OCI-LY3 (cell line): ENCODE data around the gene ADAR.

Experiments used
- H2AFZ ChIP-seq: fragments of 200-600, 300-600 bp; shearing (Covaris generic); 2 replicates; pipeline ENCODE4 v1.6.0; 2014; ENCODE audit warnings: antibody characterized with exemption, low read depth, low read length
- H3K27ac ChIP-seq: fragments of 200-600, 300-600 bp; sonication (generic); 2 replicates; pipeline ENCODE4 v1.5.1; 2014; ENCODE audit warnings: mild to moderate bottlenecking, low read length, moderate library complexity, mixed read lengths
- H3K27me3 ChIP-seq: fragments of 200-600, 300-600 bp; sonication (generic); 2 replicates; pipeline ENCODE4 v1.6.1; 2014; ENCODE audit warnings: low read depth, low read length, mixed read lengths
- H3K36me3 ChIP-seq: fragments of 200-600, 300-600 bp; sonication (generic); replicated peaks from 2 replicates; pipeline ENCODE3; 2014; ENCODE audit warnings: low read depth, low read length, mixed read lengths
- H3K4me1 ChIP-seq: fragments of 300-600, 200-600 bp; sonication (generic); 2 replicates; pipeline ENCODE4 v1.6.1; 2014; ENCODE audit warnings: low read length, mixed read lengths
- H3K4me2 ChIP-seq: fragments of 200-600, 300-600 bp; sonication (generic); 2 replicates; pipeline ENCODE4 v1.6.1; 2014; ENCODE audit warnings: low read length, mixed read lengths
- H3K4me3 ChIP-seq: fragments of 300-600, 200-600 bp; sonication (generic); 2 replicates; pipeline ENCODE4 v1.5.1; 2014; ENCODE audit warnings: antibody characterized with exemption, mild to moderate bottlenecking, low read length, moderate library complexity
- H3K79me2 ChIP-seq: fragments of 300-600, 200-600 bp; shearing (Covaris generic); 2 replicates; pipeline ENCODE4 v1.6.1; 2014; ENCODE audit warnings: mild to moderate bottlenecking, low read length, mixed read lengths
- H3K9ac ChIP-seq: fragments of 300-600, 200-600 bp; shearing (Covaris generic); 2 replicates; pipeline ENCODE4 v1.6.0; 2014; ENCODE audit warnings: mild to moderate bottlenecking, low read length, moderate library complexity
- H3K9me3 ChIP-seq: fragments of 200-600, 300-600 bp; shearing (Covaris generic); 2 replicates; pipeline ENCODE4 v1.6.1; 2014; ENCODE audit warnings: low read length, mixed read lengths; ENCODE audit not compliant: insufficient read depth
- H4K20me1 ChIP-seq: fragments of 200-600, 300-600 bp; sonication (generic); 2 replicates; pipeline ENCODE4 v1.6.1; 2016; ENCODE audit warnings: low read length, mixed read lengths; ENCODE audit not compliant: insufficient read depth
- EZH2phosphoT487 ChIP-seq: fragments of 200-600 bp; shearing (Covaris generic); IDR thresholded peaks from 2 replicates; pipeline ENCODE4 v1.6.1; 2018; ENCODE audit warnings: antibody characterized with exemption, mixed run types, low read depth
- TF ChIP-seq, protein P1 (sequence below): fragments of 200-600, 300-600 bp; sonication (generic); IDR thresholded peaks from 2 replicates; pipeline ENCODE4 v1.5.1; 2014; ENCODE audit warnings: antibody characterized with exemption, low read length, low read depth

Gene ADAR

DNA sequence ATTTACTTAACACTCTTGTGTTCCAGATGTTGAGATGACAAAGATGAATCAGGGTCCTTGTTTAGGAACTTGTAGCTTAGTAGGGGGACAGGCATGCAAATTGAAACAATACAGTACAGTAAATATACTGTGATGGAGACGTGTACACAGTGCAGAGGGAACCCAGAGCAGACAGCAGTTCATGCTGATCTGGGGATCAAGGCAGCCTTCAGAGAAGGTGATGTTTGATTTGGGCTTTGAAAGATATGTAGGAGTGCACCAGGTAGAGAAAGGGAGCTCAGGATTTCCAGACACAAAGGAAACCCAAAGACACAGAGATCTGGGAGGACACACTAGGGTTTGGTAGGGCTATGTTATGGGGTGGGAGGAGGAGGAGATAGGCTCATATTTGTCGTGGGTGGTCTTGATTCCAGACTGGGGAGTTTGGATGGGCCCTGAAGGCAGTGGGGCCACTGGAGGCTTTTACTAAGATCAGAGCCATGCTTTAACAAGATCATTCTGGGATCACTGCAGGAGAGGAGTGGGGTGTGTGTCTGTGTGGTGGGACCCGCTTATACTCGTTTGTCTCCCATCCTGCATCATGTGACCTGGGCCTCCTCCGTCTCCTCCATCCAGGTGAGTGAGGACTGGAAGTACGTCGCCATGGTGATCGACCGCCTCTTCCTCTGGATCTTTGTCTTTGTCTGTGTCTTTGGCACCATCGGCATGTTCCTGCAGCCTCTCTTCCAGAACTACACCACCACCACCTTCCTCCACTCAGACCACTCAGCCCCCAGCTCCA, 32.6 kb downstream of the ADAR start:
- H3K4me2 ChIP-seq: no peak overlapping the region
- no peaks in the 10 kb centered on the region for H4K20me1 ChIP-seq
- H3K9ac ChIP-seq: no peak overlapping the region

DNA sequence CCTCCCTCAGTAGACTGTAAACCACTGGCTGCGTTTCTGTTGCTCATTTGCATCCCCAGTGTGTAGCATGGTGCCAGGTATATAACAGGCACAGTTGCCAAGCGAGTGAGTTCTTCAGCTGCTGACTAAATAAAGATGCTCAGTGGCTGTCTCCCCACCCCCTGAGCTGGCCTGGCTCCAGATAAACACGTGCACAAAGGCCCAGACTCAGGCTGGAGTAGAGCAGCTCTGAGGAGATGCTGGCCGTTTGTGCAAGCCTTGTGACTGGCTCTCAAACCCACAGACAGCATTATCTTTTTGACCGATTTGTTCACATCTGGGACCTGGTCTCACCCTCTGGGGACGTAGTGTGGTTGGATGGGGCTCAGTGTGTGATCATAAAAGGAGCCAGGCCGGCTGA, 33.3 kb downstream of the ADAR start:
- Histone ChIP-seq H3K27ac (no peak overlapping the region), H3K9ac (no peak overlapping the region), H3K27me3 (no peaks in the 10 kb centered on the region), H3K9me3 (no peaks in the 10 kb centered on the region), H3K36me3 (peaks cover 26% of the 10 kb centered on the region), H3K4me1 (no peaks in the 10 kb centered on the region), H3K4me3 (no peak overlapping the region), H3K79me2 (no peaks in the 10 kb centered on the region), H3K4me2 (no peak overlapping the region), H2AFZ (no peak overlapping the region), H4K20me1 (no peaks in the 10 kb centered on the region)
- TF ChIP-seq, protein P1, sequence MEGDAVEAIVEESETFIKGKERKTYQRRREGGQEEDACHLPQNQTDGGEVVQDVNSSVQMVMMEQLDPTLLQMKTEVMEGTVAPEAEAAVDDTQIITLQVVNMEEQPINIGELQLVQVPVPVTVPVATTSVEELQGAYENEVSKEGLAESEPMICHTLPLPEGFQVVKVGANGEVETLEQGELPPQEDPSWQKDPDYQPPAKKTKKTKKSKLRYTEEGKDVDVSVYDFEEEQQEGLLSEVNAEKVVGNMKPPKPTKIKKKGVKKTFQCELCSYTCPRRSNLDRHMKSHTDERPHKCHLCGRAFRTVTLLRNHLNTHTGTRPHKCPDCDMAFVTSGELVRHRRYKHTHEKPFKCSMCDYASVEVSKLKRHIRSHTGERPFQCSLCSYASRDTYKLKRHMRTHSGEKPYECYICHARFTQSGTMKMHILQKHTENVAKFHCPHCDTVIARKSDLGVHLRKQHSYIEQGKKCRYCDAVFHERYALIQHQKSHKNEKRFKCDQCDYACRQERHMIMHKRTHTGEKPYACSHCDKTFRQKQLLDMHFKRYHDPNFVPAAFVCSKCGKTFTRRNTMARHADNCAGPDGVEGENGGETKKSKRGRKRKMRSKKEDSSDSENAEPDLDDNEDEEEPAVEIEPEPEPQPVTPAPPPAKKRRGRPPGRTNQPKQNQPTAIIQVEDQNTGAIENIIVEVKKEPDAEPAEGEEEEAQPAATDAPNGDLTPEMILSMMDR: no peak
- no peak for TF ChIP-seq EZH2phosphoT487

More for the DNA sequence above, 32.6 kb downstream of the ADAR start:
- TF ChIP-seq EZH2phosphoT487: no peak
- TF ChIP-seq, protein P1: no peak
- Histone ChIP-seq H2AFZ (no peak overlapping the region), H3K27ac (no peak overlapping the region), H3K79me2 (no peaks in the 10 kb centered on the region), H3K4me3 (no peak overlapping the region), H3K27me3 (no peaks in the 10 kb centered on the region), H3K4me1 (no peaks in the 10 kb centered on the region), H3K9me3 (no peaks in the 10 kb centered on the region), H3K36me3 (peaks cover 32% of the 10 kb centered on the region)

DNA sequence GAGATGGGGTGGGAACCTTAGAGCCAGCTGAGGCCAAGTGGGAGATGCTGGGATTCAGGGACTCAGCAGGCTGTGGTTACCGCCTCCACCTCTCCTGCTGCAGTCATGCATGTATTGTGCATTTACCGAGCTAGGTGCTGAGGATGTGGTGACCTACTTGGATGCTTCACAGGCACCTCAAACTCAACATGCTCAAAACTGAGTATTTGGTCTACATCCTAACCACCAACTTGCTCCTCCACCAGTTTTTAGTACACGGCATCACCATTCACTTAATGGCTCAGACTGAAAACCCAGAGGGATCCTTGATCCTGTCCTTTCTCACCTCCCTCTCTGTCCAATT, 34.8 kb downstream of the ADAR start:
- no peaks in the 10 kb centered on the region for H3K9me3 ChIP-seq
- no peak overlapping the region for H3K4me2 ChIP-seq
- no peaks in the 10 kb centered on the region for H4K20me1 ChIP-seq
- peaks cover 10% of the 10 kb centered on the region for H3K36me3 ChIP-seq
- no peaks in the 10 kb centered on the region for H3K79me2 ChIP-seq
- H3K9ac ChIP-seq: no peak overlapping the region
- H3K27me3 ChIP-seq: no peaks in the 10 kb centered on the region
- H3K27ac ChIP-seq: no peak overlapping the region
- no peak overlapping the region for H2AFZ ChIP-seq
- H3K4me1 ChIP-seq: no peaks in the 10 kb centered on the region
- TF ChIP-seq, protein P1: no peak
- no peak for TF ChIP-seq EZH2phosphoT487
- no peak overlapping the region for H3K4me3 ChIP-seq

DNA sequence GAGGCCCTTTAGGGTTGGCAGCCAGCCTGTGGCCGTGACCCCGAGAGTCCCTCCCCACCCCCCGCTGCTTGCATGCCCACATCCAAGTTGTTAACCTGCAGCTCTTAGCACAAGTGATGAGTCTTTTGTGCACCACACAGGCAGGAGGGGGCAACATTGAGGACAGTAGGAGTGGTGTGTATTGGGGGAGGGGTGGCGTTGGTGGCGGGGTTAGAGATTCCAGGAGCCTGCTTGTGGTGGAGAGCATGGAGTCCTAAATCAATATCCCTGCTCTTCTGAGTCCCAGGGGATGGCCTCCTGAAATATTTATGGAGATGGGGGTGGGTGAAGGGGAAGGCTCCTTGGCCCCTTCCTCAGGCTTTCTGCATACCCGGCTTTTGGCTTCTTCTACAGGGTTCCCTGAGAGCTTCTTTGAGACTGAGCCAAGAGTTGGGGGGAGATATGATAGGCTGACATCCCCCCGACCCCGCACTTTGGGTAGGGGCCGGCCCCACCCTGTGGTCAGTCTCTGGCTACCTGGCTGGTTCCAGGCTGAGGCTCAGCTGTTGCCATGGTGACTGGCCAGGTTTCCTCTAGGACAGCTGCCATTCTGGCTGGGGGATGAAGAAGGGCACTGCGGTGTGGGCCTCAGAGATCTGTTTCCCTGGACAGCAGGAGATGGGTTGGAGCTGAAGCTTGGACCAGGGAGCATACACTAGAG, 35.4 kb downstream of the ADAR start:
- Histone ChIP-seq H3K9ac (no peak overlapping the region), H3K4me3 (no peak overlapping the region), H2AFZ (no peak overlapping the region), H3K79me2 (no peaks in the 10 kb centered on the region), H3K4me2 (no peak overlapping the region), H4K20me1 (no peaks in the 10 kb centered on the region), H3K9me3 (no peaks in the 10 kb centered on the region), H3K27me3 (no peaks in the 10 kb centered on the region), H3K36me3 (peaks cover 5% of the 10 kb centered on the region), H3K4me1 (no peaks in the 10 kb centered on the region), H3K27ac (no peak overlapping the region)
- TF ChIP-seq EZH2phosphoT487: no peak
- TF ChIP-seq, protein P1: no peak
